HG03097 (cell line): ENCODE data around the gene TOX2.

Source experiments
- ATAC-seq: cut with Tn5 transposase; IDR thresholded peaks from one replicate; pipeline ENCODE4 v1.9.1; 2021; ENCODE audit not compliant: unreplicated experiment, low FRiP score

TOX2 gene

DNA sequence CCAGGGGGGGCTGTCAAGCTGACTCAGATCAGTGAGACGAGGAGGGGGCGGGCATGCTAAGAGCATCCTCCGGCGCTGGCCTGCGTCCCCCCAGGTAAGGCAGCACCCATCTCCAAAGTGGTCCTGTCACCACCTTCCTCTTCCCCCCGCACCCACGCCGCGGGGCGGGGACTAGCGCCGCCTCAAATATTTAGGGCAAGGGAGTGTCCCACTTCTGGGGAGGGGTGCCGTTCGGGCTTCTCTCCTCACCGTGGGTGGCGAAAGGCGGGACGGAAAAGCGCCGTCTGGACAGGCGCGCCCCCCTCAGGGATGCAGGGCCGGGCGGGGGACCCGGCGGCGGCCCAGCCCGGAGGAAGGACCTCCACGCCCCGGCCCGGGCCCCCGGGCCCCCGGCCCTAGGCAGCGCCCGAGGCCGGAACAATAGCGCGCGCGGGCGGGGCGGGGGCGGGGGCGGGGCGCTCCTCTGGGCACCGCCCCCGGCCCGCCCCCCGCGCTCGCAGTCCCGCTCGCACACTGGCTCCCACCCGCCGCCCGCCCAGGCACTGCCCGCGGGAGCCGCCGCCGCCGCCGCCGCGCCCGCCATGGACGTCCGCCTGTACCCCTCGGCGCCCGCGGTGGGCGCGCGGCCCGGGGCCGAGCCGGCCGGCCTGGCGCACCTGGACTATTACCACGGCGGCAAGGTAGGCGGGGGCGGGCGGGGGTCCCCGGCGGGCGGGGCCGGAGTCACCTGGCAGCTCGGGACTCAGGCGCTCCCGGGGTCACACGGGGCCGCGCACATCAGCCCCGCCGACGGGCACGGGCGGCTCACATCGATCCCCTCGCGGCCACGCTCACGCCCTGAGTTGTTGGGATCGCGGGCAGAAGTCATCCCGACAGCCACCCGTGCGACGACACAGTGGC is at the start of gene TOX2:
TSS of gene TOX2 (plus strand) at position 542 of the 900 bp plus-strand sequence. CDS start at position 582, 40 bp downstream.
- ATAC-seq, result no peak

DNA sequence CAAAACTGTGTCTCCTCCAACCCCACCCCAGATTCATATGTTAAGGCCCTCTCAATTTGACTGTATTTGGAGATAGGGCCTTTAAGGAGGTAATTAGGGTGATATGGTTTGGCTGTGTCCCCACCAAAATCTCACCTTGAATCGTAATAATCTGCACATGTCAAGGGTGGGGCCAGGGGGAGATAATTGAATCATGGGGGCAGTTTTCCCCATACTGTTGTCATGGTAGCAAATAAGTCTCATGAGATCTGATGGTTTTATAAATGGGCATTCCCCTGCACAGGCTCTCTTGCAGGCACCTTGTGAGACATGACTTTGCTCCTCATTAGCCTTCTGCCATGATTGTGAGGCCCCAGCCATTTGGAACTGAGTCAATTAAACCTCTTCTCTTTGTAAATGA is 46.6 kb upstream of the TOX2 start:
- no peak for ATAC-seq

DNA sequence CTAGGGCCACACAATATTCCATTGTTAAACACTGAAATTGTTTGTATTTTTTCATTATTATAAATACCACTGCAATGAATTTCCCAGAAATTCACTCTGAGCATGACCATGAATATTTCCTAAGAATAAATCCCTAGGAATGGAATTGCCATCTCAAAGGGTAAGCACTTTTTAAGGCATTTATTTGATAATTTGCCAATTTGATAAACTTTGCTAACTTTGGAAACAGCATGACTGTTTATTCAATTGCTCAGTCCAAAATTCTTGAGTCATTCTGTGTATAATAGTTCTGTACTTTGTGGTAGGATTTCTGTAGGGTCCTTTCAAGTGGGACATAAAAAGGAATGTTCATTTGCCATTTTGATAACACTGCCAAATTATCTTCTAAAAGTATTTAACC is 44.2 kb upstream of the TOX2 start:
- ATAC-seq, result no peak

GRCh38 chr20:43878776-43879175 is 35.9 kb upstream of the TOX2 start:
- no peak for ATAC-seq

DNA sequence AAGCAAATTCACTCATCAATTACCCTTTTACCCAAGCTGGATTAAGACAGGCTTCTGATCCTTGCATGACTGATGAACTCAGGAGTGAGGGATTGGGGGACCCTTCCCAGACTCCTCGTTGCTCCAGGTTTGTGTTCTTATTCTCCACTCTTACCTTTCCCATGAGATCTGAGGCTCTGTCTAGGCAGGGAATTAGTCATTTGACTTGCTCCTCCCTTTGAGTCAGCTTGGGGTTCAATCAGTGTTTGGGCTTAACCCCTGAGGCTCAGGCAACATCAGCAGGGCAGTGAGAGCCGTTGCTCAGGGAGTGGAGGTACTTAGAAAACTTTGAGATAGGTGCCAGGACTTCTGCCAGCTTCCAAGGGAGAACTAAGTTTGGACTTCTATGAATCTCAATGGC is 20.7 kb upstream of the TOX2 start:
- no peak for ATAC-seq

DNA sequence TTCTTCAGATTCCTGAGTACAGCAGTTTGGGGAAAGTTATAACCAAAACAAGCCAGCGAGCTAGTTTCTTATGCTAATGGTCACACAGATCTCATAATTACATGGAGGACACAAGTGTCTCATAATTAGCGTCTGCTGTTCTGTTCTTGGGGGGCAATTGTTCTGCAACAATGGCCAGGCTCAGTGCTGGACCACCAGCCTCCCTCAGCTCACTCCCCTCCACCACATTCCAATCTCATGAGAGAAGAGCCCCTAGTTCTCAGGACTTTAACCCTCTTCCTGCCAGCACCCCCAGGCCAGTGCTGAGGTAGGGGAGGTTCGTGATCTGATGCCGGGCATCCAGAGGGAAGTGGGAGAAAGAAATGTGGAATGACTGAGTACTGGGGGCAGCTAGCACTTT is 20.2 kb upstream of the TOX2 start:
- ATAC-seq, result no peak

GRCh38 chr20:43895235-43895634 is 19.4 kb upstream of the TOX2 start:
- ATAC-seq, result no peak

DNA sequence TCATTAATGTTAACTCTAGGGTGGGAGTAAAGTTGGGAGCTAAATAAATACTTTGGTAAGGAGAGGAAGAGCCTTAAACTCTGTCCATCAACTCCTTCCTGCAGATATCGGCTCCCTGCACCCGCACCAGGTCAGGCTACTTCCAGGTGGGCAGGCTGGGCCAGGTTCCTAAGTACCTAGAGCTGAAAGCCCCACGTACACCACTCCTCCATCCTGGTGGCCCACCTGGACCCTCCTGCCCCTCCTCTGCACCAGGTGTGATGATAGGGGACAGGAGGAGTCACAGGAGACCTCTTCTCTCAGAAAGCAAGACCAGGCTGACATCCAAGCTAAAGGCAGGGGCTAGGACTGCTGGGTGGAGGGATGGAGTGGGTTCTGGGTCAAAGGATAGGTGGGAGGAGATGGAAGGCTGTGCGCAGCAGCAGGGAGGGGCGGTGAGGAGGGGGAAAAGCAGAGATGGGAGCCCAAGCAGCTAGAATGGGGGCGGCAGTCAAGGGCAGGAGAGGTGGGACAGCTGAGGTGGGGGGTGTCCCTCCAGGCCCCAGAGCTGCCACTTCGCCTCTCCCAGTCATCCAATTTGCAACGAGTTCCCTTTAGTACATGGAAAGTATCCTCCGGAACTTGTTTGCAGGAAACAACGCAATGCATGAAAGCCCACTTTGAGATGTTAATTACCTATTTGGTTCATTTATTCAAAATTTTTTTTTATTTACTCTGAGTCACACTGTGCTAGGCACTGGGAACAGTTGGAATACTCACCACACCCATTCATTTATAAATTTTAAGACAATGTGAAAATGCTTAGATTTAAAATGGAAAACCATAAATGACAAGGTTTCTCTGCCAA is 15.2 kb upstream of the TOX2 start:
- no peak for ATAC-seq

DNA sequence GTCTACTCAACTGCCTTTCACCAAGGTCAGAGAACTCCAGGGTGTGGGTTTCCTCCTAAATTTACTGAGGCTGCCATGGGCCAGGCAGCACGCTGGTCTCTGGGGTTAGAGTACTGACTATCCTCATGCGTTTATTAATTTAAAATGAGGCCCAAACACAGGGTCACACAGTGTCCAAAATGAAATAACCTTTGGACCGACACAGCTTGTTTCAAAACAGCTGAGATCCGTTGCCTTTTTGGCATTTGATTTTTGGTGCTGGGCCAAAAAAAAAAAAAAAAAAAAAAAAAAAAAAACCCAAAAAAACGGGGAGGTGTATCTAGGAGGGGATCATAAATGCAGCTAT is 14.6 kb upstream of the TOX2 start:
- ATAC-seq, result no peak

GRCh38 chr20:43900496-43900895 is 14.2 kb upstream of the TOX2 start:
- no peak for ATAC-seq

- no peak for ATAC-seq
Observed at GRCh38 chr20:43901296-43901695, 13.4 kb upstream of the TOX2 start.

- no peak for ATAC-seq
Observed at GRCh38 chr20:43903953-43904826, 10.5 kb upstream of the TOX2 start.

GRCh38 chr20:43904827-43905177 is 9.8 kb upstream of the TOX2 start:
- no peak for ATAC-seq

DNA sequence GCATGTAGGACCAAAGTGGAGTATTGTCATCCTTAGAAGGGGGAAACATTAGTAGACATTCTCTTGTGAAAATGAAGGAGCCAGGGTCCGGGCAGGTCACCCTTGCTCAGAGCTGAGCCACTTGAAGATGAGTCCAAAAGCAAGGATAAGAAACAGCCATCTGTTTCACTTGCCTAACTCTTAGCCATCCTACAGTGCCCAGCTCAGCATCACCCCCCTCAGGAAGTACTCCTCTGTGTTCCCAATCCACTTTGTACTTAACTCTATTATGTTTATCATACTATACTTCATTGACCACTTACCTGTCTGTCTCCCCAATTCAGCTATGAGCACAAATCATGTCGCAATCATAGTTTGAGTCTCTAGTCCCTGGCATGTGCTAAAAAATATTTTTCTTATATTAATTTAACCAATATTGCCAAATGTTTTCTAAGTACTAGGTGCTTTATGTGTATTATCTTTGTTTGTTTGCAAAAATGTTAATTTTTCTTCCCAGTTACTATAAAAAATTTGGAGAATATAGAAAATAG is 8.1 kb upstream of the TOX2 start:
- ATAC-seq, result no peak

DNA sequence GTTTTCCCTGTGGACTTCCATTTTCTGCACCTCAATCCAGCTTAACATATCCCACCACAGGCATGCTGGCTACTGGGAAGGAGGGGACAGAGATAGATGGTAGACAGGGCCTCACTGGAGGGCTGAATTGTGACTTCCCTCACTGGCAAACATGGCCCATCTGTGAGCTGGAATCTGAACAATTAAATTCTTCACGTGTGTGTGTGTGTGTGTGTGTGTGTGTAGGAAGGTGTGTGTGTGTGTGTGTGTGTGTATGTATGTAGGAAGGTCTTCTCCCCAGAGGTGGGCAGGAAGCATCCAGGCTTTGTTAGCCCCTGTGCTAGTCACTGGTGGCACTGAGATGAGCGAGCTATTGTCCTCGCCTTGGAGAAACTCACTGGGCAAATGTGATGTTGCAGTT is 5.4 kb upstream of the TOX2 start:
- ATAC-seq, result no peak

DNA sequence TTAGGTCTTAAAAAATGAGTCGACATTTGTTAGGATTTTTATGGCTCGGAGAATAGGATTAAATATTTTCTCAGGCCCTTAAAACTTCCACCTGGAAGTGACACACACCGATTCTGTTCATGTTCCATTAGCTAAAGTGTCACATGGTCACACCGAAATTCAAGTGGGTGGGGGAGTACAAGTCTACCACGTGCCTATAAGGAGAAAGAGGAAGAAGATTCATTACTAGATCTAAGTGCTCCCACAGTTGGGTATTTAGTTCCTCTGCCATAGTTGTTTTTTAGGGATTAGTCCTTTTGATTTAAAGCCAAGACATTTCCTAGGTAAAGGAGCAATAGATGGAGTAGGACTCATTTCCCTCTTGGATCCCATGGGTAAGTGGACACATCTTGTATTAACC is 4.9 kb upstream of the TOX2 start:
- ATAC-seq, result no peak

GRCh38 chr20:43910564-43910963 is 4.1 kb upstream of the TOX2 start:
- ATAC-seq, result no peak

GRCh38 chr20:43911066-43911465 is 3.6 kb upstream of the TOX2 start:
- ATAC-seq, result no peak

GRCh38 chr20:43913291-43914025 is 1.2 kb upstream of the TOX2 start:
- no peak for ATAC-seq
